ENCODE measurements around the gene PITX2. TPM values are rescaled to one million over a fixed set of nuclear protein-coding genes. Genes with fewer than 3 reads are reported as not detected.
A peak's percentile ranks its signal among the peaks of the same experiment; 100 is the strongest.

The PITX2 gene
- not detected in 2 replicates for polyA plus RNA-seq (2012; rRNA removed)
- not detected in 2 replicates for polyA plus RNA-seq (2012; cell fraction: cytosol; rRNA removed)
- polyA plus RNA-seq (2012; cell fraction: nucleus; rRNA removed), result not detected in 2 replicates

DNA sequence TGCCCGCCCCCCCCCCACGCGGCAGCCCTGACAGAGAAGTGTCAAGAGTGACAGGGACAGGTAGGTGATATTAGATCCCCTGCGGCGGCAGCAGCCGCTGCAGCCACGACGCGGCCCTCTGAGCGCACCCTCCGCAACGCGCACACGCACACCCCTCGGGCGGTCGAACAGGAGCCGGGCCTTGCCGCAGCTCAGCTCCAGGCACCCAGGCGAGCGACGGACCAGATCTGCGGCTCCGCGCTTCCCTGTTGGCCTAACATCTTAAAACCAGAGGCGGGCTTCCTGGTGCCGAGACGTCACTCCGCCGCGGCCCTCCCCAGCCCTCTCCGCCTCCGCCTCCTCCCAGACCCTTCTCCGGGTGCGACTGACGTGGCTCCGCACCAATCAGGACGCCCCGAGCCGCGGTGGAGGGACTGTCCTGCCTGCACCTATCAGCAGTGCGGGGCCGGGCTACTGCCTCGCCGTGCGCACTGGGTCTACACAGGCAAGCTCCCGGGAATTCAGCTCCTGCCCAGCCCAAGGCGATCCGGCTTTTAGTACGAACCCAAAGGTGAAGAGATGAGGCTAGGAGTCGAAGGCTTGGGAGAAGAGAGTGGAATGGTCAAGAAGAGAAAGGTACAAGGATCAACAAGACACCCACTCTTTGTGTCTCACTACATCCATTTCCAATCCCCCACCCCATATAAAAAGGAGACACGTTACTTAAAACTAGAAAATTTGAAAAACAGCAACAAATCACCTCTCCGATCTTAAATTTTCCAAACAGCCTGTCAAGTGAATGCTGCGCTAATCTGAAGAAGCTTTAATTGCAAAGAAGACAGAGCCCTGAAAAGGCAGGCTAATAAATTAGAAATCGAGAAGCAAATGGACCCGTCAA is at the start of gene PITX2:
Gene PITX2 (minus strand): TSS at position 237 of the 877 bp plus-strand sequence. CDS start 617 bp downstream, outside the sequence.
- H3K36me3 ChIP-seq (replicated peaks in 1 of 2; ENCODE audit: control insufficient read depth in 1 of 2, insufficient read depth in 2 of 2, low read length in 1 of 2), result no peaks in the 10 kb centered on the region
- H3K4me3 ChIP-seq (ENCODE audit: low read depth in 2 of 2, low read length in 1 of 2), result peak within 1 kb of the TSS; percentile 23 to 33; a peak in 3 of 4 replicates
- H3K9me2 ChIP-seq, result no peaks in the 10 kb centered on the region
- H3K27me3 ChIP-seq (ENCODE audit: insufficient read depth), result peaks cover 98% of the 10 kb centered on the region
- H3K4me1 ChIP-seq (ENCODE audit: control insufficient read depth in 1 of 2, insufficient read depth in 2 of 2, low read depth in 1 of 2, low read length in 1 of 2), result peaks cover 0 to 4% of the 10 kb centered on the region in 2 experiments; a peak in 1 of 4 replicates
- no peak for TF ChIP-seq NRF1 (IDR thresholded peaks at IDR 0.05; ENCODE audit: low read depth, low read length)
- TF ChIP-seq EZH2phosphoT487 (IDR thresholded peaks at IDR 0.05; ENCODE audit: borderline replicate concordance, low read depth), result no peak
- TF ChIP-seq CHD2 (IDR thresholded peaks at IDR 0.05; ENCODE audit: low read length, partially characterized antibody), result no peak
- TF ChIP-seq, protein P1, sequence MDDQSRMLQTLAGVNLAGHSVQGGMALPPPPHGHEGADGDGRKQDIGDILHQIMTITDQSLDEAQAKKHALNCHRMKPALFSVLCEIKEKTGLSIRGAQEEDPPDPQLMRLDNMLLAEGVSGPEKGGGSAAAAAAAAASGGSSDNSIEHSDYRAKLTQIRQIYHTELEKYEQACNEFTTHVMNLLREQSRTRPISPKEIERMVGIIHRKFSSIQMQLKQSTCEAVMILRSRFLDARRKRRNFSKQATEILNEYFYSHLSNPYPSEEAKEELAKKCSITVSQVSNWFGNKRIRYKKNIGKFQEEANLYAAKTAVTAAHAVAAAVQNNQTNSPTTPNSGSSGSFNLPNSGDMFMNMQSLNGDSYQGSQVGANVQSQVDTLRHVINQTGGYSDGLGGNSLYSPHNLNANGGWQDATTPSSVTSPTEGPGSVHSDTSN (IDR thresholded peaks at IDR 0.05), result peak; percentile 97
- no peak for TF ChIP-seq NFIC (IDR thresholded peaks at IDR 0.05; ENCODE audit: borderline replicate concordance)
- TF ChIP-seq, protein P2, sequence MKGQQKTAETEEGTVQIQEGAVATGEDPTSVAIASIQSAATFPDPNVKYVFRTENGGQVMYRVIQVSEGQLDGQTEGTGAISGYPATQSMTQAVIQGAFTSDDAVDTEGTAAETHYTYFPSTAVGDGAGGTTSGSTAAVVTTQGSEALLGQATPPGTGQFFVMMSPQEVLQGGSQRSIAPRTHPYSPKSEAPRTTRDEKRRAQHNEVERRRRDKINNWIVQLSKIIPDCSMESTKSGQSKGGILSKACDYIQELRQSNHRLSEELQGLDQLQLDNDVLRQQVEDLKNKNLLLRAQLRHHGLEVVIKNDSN (IDR thresholded peaks at IDR 0.05; ENCODE audit: borderline replicate concordance, low read depth), result no peak
- TF ChIP-seq, protein P3, sequence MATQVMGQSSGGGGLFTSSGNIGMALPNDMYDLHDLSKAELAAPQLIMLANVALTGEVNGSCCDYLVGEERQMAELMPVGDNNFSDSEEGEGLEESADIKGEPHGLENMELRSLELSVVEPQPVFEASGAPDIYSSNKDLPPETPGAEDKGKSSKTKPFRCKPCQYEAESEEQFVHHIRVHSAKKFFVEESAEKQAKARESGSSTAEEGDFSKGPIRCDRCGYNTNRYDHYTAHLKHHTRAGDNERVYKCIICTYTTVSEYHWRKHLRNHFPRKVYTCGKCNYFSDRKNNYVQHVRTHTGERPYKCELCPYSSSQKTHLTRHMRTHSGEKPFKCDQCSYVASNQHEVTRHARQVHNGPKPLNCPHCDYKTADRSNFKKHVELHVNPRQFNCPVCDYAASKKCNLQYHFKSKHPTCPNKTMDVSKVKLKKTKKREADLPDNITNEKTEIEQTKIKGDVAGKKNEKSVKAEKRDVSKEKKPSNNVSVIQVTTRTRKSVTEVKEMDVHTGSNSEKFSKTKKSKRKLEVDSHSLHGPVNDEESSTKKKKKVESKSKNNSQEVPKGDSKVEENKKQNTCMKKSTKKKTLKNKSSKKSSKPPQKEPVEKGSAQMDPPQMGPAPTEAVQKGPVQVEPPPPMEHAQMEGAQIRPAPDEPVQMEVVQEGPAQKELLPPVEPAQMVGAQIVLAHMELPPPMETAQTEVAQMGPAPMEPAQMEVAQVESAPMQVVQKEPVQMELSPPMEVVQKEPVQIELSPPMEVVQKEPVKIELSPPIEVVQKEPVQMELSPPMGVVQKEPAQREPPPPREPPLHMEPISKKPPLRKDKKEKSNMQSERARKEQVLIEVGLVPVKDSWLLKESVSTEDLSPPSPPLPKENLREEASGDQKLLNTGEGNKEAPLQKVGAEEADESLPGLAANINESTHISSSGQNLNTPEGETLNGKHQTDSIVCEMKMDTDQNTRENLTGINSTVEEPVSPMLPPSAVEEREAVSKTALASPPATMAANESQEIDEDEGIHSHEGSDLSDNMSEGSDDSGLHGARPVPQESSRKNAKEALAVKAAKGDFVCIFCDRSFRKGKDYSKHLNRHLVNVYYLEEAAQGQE (IDR thresholded peaks at IDR 0.05; ENCODE audit: low read depth, low read length), result no peak
- no peak within 1 kb of the TSS for H3K9ac ChIP-seq
- POLR2A ChIA-PET, result no interaction called here
- 13% methylated on average over 20 of the region's 56 CpGs for WGBS (ENCODE audit: low lambda C conversion rate)
- peak within 1 kb of the TSS; percentile 50 for H3K4me2 ChIP-seq
- no peaks in the 10 kb centered on the region for H3F3A ChIP-seq (replicated peaks; ENCODE audit: insufficient read depth)
- DNase-seq, result peak; percentile 89
- H3K79me2 ChIP-seq (ENCODE audit: insufficient read depth), result no peaks in the 10 kb centered on the region
- H4K20me1 ChIP-seq (ENCODE audit: insufficient read depth), result no peaks in the 10 kb centered on the region
- H3K27ac ChIP-seq (ENCODE audit: low read depth in 2 of 2, low read length in 1 of 2), result no peak within 1 kb of the TSS
- CTCF ChIA-PET, result interaction anchor here (1.0 to 4.6 kb wide), 4 partner anchors 10 to 1009 kb away, joined by 3 to 29 read pairs (median 3); no protein-coding TSS in a partner anchor
- H3K9me3 ChIP-seq, result no peaks in the 10 kb centered on the region
- H2AFZ ChIP-seq (ENCODE audit: low read depth), result no peak within 1 kb of the TSS; the same call in 1 of the 2 replicates

DNA sequence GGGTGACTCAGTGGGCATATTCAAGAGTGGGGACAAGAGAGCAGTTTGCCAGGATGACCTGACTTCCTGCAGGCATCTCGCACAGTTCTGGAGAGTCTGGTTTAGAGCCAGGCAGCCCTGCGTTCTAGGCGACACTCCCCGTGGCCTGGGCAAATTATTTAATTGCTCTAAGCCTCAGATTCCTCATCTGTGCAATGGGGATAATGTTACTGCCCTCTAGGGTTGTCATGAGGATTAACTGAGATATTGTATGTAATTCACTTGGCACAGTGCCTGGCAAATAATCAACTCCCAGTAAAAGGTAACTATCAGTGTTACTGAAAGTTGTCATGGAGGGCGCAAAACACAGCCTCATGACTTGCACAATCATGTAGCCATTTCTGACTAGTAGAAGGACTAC is 48.8 kb upstream of the PITX2 start:
- no peak overlapping the region for H3K4me2 ChIP-seq

More for the DNA sequence above, 48.8 kb upstream of the PITX2 start:
- ChIA-PET POLR2A (no interaction called here), CTCF (no interaction called here)
- no peaks in the 10 kb centered on the region for H3K4me1 ChIP-seq (ENCODE audit: control insufficient read depth in 1 of 2, insufficient read depth in 2 of 2, low read depth in 1 of 2, low read length in 1 of 2)
- H3K9ac ChIP-seq, result no peak overlapping the region
- no peak overlapping the region for H3K4me3 ChIP-seq (ENCODE audit: low read depth in 2 of 2, low read length in 1 of 2)
- H4K20me1 ChIP-seq (ENCODE audit: insufficient read depth), result no peaks in the 10 kb centered on the region
- no peaks in the 10 kb centered on the region for H3K27me3 ChIP-seq (ENCODE audit: insufficient read depth)
- no peak overlapping the region for H3K27ac ChIP-seq (ENCODE audit: low read depth in 2 of 2, low read length in 1 of 2)
- H3K9me3 ChIP-seq, result no peaks in the 10 kb centered on the region
- DNase-seq, result no peak
- H3F3A ChIP-seq (replicated peaks; ENCODE audit: insufficient read depth), result no peaks in the 10 kb centered on the region
- 9% methylated on average over 5 of the region's 5 CpGs for WGBS (ENCODE audit: low lambda C conversion rate)
- H2AFZ ChIP-seq (ENCODE audit: low read depth), result no peak overlapping the region
- no peaks in the 10 kb centered on the region for H3K36me3 ChIP-seq (replicated peaks in 1 of 2; ENCODE audit: control insufficient read depth in 1 of 2, insufficient read depth in 2 of 2, low read length in 1 of 2)
- TF ChIP-seq TCF12 (IDR thresholded peaks at IDR 0.05) (no peak), CHD2 (IDR thresholded peaks at IDR 0.05; ENCODE audit: low read length, partially characterized antibody) (no peak), FOSL2 (IDR thresholded peaks at IDR 0.05; ENCODE audit: borderline replicate concordance, low read depth) (no peak), TAF1 (IDR thresholded peaks at IDR 0.05; ENCODE audit: borderline replicate concordance, low read depth, low read length) (no peak), SMC3 (IDR thresholded peaks at IDR 0.05; ENCODE audit: low read depth, low read length) (no peak), YY1 (IDR thresholded peaks at IDR 0.05; ENCODE audit: low read depth) (no peak)
- TF ChIP-seq, protein P2 (IDR thresholded peaks at IDR 0.05; ENCODE audit: borderline replicate concordance, low read depth), result no peak
- no peaks in the 10 kb centered on the region for H3K79me2 ChIP-seq (ENCODE audit: insufficient read depth)
- no peaks in the 10 kb centered on the region for H3K9me2 ChIP-seq
